HG02981 (cell line): ENCODE data around the gene OTOG.

Experiments
- ATAC-seq: cut with Tn5 transposase; IDR thresholded peaks from one replicate; pipeline ENCODE4 v1.9.1; 2021; ENCODE audit warnings: mild to moderate bottlenecking, moderate library complexity; ENCODE audit not compliant: unreplicated experiment

Gene OTOG

DNA sequence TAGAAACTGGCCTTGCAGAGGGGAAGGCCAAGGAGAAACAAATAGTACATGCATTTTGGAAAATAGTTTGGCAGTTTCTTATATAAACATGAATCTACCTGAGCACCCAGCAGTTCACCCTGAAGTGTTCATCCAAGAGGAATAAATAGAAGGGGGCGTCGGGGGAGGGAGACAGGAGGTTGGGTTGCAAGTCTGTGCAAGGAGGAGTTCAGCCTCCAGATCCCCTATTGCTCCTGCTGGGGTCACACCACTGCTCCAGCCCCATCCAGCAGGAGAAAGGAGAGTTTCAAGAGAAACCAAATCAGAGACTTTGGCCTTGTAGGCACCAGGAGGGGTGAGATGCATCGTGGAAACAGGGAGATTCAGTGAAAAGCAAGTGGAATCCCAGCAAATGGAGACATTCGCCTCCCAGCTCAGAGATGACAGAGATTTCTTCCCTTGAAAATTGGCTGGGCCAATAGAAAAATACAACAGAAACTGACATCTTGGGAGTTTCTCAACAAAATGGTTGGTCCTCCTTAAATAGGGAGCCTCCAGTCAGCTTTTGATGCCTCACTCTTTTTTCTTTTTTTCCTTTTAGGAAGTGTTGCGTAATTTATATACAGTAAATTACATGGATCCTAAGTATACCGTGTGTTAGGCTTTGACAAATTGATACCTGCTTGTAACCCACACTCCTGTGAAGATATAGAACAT is 34.1 kb downstream of the OTOG start:
- ATAC-seq, result no peak

DNA sequence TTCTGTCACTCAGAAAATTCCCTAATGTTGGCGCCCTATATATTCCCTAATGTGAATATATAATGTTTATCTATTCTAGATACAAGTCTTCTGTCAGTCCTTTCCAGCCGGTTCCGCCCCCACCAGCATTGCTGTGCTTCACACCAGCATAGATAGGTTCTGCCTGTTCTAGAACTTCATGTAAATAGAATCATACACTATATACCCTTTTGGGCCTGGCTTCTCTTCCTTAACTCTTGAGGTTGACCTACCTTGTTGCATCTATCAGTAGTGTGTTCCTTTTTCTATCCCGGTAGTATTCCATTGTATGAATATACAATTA is 34.6 kb downstream of the OTOG start:
- no peak for ATAC-seq

DNA sequence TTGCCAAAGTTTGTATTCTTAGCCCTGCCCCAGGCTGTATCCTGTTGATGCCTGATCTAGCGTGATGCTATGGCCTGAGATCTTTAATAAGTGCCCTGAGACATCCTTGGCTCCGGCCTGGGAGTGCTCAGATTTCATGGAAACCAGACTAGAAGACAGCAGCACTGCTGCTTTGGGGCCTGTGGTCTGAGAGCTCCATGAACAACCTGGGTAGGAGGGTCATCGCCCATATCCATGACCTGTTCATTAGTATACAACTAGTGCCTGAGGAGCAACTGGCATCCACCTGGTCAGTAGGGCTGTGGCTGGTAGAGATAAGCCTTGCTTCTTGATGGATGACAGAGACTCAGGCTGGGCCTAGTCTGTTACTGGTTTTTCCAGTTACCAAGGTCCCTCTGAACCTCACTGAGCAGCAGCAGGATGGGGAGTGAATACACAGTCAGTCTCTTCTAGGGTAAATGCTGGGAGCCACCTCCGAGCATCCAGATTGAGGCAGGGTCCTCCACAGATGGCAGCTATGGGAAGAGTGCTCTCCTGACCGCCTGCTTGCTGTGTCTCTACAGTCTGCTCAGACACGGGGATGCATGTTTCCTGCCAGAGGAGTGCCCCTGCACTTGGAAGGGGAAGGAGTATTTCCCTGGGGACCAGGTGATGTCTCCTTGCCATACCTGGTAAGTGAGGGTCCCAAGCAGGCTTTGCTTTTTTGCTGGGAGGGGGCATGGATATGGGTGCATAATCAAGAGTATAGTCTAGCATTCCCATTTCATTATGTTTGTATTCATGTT is 39.0 kb downstream of the OTOG start:
- ATAC-seq, result no peak

- ATAC-seq, result no peak
These were observed 41.1 kb downstream of the OTOG start for GRCh38 chr11:17588166-17588565.

DNA sequence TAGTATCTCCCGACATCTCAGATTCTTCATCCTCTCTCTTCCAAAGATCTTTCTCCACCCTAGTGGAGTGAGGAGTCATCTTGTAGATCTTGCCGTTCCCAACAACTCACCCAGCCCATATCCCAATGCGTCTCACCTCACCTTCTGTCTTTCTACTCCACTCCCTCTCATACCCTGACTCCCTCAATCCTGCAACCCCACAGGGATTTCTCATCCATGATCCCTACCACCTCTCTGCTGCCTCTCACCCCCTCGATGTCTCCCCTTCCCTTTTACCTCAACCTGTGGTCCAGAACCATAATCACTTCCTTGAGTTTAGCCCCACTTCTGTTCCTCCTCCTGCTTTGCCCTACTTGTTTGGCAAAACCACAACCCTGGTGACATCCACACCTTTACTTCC is 41.7 kb downstream of the OTOG start:
- no peak for ATAC-seq

DNA sequence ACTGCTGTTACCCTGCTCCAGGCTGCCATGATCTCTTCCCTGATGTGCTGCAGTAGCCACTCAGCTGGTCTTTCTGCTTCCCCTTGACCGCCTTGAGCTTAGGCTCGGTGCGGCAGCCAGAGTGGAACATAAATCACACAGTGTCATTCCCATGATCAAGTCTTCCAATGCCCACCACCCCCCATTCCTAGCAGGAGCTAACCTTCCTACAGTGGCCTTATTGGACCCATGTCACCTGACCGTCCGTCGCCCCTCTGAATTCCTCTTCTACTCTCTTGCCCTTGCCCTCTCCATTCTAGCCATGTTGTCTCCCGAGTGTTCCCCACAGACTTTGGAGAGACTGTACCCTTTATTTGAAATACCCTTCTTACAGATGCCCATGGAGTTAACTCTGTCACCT is 43.4 kb downstream of the OTOG start:
- no peak for ATAC-seq

- ATAC-seq, result no peak
These were observed 44.2 kb downstream of the OTOG start for GRCh38 chr11:17591293-17591692.

DNA sequence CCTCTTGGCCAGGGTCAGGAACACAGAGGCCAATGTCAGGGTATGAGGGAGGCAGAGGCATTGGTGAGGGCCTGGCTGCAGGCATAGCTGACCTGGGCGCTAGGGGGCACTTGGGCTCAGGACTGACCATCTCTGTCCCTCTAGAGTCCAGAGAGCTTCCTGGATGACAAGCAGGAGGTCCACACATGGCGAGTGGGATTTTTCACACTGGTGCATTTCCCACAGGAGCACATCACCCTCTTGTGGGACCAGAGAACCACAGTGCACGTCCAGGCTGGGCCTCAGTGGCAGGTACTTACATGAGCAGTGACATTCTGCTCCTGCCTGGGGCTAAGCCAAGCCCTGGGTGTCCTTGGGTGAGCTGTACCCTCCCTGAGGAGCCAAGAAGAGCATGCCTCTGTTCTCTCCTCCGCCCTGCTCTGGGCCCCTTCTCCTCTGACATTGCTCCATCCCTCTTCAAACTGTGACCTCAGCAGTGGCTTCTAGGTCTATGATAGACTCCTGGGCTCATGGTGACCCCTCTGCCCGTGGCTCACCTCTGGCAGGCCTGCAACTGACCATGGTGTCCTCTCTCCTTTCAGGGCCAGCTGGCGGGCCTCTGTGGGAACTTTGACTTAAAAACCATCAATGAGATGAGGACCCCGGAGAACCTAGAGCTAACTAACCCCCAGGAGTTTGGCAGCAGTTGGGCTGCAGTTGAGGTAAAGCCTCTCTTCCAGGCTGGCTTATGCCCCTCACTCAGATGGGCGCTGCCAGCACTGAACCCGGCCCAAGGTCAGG is 46.6 kb downstream of the OTOG start:
- ATAC-seq, result no peak

- ATAC-seq, result no peak
These were observed 47.7 kb downstream of the OTOG start for GRCh38 chr11:17594686-17595192.

DNA sequence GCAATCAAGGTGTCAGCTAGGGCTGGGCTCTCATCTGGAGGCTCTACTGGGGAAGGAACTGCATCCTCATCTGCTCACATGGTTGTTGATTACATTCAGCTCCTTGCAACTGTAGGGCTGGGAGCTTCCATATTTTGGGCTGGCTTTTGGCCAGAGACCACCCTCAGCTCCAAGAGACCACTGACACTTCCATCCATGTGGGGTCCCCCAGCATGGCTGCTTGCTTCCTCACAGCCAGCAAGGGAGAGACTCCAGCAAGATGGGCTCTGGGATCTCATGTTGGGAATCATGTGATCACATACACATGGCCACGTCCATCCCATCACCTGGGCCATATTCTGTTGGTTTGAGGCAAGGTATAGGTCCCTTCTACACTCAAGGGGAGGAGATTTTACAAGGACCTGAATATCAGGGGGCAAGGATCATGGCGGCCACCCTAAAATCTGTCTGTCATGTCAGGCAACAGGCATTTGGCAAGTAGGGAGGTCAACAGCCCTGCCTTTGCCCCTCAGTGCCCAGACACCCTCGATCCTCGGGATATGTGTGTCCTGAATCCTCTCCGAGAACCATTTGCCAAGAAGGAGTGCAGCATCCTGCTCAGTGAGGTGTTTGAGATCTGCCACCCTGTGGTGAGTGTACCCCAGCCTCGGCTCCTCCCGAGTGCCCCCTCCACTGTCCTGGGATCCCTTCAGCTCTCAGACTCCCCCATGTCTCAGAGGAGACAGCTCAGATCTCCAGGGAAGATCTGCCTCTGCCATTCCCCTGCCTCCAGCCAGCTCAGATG is 48.7 kb downstream of the OTOG start:
- no peak for ATAC-seq

DNA sequence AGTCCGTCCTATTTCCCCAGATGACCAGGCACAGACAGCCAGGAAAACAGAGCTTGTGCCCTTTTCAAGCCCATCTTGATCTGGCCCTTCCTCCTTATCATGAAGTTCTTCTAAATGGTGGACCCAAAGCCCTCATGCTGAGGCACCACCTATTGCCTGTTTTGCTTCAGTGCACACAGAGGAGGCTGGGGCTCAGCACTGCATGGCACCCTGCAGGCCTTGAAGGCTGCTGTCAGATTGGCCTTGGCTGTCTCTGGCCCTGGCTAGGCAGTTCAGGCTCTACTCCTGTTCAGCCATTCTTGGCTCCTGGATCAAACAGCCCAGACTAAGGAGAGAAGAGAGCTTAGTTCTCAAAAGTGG is 49.2 kb downstream of the OTOG start:
- ATAC-seq, result no peak

GRCh38 chr11:17596711-17597110 is 49.7 kb downstream of the OTOG start:
- ATAC-seq, result no peak

DNA sequence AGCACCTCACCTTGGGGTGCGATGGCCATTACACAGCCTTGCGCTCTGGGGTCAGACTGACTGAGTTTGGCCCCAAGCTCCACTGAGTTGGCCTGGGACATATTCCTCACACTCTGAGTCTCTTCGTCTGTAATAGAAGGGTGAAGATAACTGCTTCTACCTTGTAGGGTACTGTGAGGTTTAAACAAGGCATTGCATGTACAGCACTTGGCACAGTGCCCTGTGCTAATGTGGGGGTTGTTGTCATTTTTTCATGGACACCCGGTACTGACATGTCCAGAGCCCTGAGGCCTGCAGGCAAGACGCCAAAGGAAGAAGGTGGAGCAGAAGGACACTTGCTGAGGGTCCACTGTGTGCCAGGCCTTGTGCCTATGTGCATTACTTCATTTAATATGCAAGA is 50.7 kb downstream of the OTOG start:
- ATAC-seq, result no peak

DNA sequence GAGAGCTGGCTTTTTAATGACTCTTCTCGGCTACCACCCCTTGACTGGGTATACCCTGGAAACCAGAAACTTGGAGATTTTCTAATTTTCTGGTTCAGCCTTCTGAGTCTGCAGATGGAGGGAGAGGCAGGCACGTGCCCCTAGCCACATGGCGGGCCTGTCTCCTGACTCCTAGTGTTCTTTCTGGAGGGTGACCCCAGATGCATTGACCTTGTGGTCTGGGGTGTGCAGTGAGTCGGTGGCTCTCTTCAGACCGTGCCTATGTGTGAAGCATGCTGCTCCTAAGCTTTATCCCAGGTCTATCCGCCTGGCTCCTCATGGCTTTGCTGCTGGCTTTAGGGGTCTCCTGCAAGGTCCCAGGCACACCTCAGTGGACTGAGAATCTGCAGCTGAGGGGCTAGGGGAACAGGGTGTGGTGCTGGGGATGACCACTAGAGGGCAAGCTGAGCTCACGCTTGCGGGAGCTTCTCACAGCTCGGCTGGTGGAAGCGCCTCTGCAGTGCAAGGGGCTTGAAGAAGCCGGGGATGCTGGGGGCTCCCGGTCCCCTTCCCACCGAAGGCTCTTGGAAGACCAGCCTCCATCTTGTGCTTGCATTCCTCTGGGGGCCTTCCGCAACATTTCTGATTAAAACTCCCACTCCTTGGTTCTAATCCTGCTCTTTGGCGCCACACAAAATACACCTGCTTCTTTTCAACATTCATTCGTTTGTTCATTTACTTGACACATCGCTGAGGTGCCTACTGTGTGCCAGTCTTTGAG is 51.8 kb downstream of the OTOG start:
- ATAC-seq, result peak; percentile 87

- ATAC-seq, result no peak
These were observed 52.4 kb downstream of the OTOG start for GRCh38 chr11:17599460-17599925.

- ATAC-seq, result no peak
These were observed 53.5 kb downstream of the OTOG start for GRCh38 chr11:17600316-17601255.

GRCh38 chr11:17601256-17601671 is 54.2 kb downstream of the OTOG start:
- no peak for ATAC-seq

DNA sequence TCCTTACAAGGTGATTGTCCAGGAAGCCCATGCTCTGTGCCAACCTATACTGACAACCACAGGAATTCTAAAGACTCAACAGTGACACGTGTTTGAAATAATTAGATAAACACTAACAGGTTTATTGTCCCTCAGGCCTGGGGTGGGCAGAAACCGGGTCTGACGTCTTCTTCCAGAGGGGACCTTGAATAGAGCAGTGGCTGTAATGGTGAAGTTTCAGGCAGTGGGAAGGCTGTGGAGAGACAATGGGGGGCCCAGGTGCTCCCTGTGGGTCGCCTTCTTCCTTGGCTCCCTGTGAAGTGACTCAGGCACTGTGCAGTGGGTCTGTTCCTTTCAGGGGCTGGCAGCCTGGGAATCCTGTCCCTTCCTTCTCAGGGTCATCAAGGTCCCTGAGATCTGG is 54.6 kb downstream of the OTOG start:
- ATAC-seq, result no peak
